Right renal pelvis (tissue), 4 donors: ENCODE results near the gene SLC4A1. TPM values are rescaled to one million over a fixed set of nuclear protein-coding genes. Genes with fewer than 3 reads are reported as not detected.

Experiments
- DNase-seq, 4 donors: peaks; one replicate each; pipeline ENCODE4 v3.0.0-alpha.2; 2013; ENCODE audit warnings: low read depth in 4 of 4, low spot score in 3 of 4, missing footprints in 1 of 4
- polyA plus RNA-seq, 4 donors: library from polyadenylated mRNA; unstranded; fragments of 120-200 nt; gene quantifications; one replicate each; pipeline ENCODE4 v1.2.1, GENCODE V29; 2013; ENCODE audit not compliant: insufficient read length in 4 of 4

SLC4A1 gene
- polyA plus RNA-seq, result 10 to 100 TPM in 2 of 4 donors, 1 to 10 TPM in 2; 6.8 to 11.4 (median 10.3) TPM

GRCh38 chr17:44267818-44268490 is at the start of gene SLC4A1:
TSS of gene SLC4A1 (minus strand) at chr17:44268135. CDS start at chr17:44262866, 5,269 bp downstream.
- no peak for DNase-seq

- DNase-seq, result no peak
Measured at GRCh38 chr17:44317545-44317944, 49.6 kb upstream of the SLC4A1 start.

GRCh38 chr17:44315760-44316731 is 48.1 kb upstream of the SLC4A1 start:
- no peak for DNase-seq

GRCh38 chr17:44314869-44315661 is 47.1 kb upstream of the SLC4A1 start:
- DNase-seq, result no peak

- no peak for DNase-seq
Measured at GRCh38 chr17:44314524-44314868, 46.6 kb upstream of the SLC4A1 start.

- DNase-seq, result no peak
Measured at GRCh38 chr17:44314031-44314430, 46.1 kb upstream of the SLC4A1 start.

GRCh38 chr17:44312396-44313104 is 44.6 kb upstream of the SLC4A1 start:
- no peak for DNase-seq

GRCh38 chr17:44311562-44312181 is 43.7 kb upstream of the SLC4A1 start:
- no peak for DNase-seq

- no peak for DNase-seq
Measured at GRCh38 chr17:44310609-44311376, 42.9 kb upstream of the SLC4A1 start.

GRCh38 chr17:44310188-44310587 is 42.3 kb upstream of the SLC4A1 start:
- no peak for DNase-seq

- no peak for DNase-seq
Measured at GRCh38 chr17:44309472-44309871, 41.5 kb upstream of the SLC4A1 start.

GRCh38 chr17:44308865-44309264 is 40.9 kb upstream of the SLC4A1 start:
- DNase-seq, result no peak

- DNase-seq, result peak; percentile 80 to 88 (median 82)
Measured at GRCh38 chr17:44308320-44308818, 40.4 kb upstream of the SLC4A1 start, which contains the start of gene RUNDC3A. TSS of gene RUNDC3A (plus strand) at chr17:44308601. CDS start at chr17:44308833, 232 bp downstream.

GRCh38 chr17:44307387-44308186 is 39.7 kb upstream of the SLC4A1 start:
- no peak for DNase-seq

GRCh38 chr17:44304651-44305050 is 36.7 kb upstream of the SLC4A1 start:
- DNase-seq, result no peak

GRCh38 chr17:44297975-44298374 is 30.0 kb upstream of the SLC4A1 start:
- DNase-seq, result no peak

- DNase-seq, result no peak
Measured at GRCh38 chr17:44293509-44294226, 25.7 kb upstream of the SLC4A1 start.
